HG03460 (cell line): ENCODE data around the gene HMX1.
A peak's percentile ranks its signal among the peaks of the same experiment; 100 is the strongest.

Experiments
- ATAC-seq: cut with Tn5 transposase; IDR thresholded peaks from one replicate; pipeline ENCODE4 v1.9.1; 2021; ENCODE audit not compliant: unreplicated experiment

HMX1 gene

DNA sequence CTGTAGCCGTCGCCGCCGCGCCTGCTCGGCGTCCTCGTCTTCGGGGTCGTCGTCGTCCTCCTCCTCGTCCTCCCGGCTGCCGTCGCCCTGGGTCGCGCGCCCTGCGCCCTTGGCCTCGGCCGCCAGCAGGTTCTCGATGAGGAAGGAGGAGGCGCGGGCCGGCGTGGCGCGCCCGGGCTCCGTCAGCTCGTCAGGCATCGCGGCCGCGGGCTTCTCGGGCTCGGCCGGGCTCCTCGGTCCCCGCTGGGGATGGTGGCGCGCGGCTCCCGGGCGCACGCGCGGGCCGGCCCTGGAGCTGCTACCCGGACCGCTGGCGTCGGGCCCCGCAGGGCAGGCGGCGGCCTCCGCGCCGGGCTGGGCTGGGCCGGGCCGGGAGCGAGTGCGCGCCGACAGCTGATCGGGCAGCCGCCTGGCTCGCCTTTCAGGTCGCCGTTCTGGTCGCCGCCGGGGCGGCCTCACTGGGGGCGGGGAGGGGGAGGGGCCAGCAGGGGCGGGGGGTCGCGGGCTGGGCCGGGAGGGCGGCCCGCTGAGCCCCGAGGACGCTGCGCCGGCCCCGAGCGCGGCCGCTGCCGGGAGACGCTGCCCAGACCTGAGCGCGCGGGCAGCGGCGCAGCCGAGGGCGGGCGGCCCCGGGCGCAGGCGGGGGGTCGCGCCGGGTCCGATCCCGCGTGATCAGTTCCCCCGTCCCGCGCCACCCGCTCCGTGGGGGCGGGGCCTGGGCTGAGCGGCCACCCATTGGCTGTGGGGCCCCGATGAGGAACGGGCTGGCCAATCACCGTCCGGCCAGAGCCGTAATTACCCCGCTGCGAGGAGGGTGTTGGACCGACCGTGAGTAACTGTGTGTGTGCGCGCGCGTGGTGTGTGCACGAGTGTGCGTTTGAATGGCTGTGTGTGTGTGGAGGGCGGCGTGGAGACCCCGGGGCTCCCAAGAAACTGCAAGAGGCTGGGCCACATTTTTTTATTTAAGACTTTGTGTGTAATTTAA is at the start of gene HMX1:
Gene HMX1 (minus strand): TSS at position 423 of the 985 bp plus-strand sequence. CDS start 225 bp downstream, at position 198.
- no peak for ATAC-seq

DNA sequence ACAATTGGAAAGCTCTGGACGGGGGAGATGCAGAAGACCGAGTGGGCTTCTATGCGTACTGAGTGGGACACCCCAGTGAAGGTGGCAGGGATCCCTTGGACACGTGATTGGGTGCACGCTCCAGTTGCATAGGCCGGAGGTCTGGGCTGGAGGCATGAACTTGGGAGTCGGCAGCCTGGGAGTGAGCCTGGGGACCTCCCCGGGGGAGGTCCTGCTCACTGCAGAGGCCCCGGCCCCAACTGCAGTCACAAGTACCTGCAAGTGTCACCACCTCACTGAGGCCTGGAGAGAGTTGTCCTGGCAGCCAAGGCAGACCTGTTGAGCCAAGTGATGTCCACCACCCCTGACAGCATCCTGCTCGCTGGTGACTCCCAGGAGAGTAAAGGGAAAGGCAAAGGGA is 49.3 kb upstream of the HMX1 start:
- no peak for ATAC-seq

DNA sequence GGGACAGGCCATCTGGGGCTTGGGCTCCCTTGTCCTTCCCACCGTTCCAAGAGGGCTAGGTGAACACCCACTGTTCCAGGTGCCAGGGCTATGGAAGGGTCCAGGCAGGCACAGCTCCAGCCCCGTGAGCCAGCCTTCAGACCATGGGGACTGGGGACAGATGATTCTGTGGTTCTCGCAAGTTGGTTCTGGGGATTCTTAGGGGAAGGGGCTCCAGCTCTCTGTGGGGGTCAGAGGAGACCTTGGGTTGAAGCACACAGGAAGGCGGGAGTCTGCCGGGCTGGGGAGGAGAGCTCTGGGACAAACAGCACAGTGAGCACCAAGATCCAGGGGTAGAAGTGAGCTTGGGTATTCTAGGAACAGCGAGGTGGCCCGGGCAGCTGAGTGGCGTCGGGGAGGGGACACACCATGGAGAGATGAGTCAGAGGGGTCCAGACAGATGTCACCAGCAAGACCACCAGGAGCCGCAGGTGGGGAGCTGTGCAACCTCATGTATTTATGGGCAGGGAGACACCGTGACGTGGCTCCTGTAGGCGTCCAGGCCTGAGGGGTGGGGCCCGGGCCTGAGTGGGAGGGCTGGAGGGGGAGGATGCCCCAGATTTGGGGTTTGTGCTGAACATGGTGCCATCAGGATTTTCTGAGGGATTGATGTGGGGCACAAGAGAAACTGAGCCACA is 48.8 kb upstream of the HMX1 start:
- no peak for ATAC-seq

DNA sequence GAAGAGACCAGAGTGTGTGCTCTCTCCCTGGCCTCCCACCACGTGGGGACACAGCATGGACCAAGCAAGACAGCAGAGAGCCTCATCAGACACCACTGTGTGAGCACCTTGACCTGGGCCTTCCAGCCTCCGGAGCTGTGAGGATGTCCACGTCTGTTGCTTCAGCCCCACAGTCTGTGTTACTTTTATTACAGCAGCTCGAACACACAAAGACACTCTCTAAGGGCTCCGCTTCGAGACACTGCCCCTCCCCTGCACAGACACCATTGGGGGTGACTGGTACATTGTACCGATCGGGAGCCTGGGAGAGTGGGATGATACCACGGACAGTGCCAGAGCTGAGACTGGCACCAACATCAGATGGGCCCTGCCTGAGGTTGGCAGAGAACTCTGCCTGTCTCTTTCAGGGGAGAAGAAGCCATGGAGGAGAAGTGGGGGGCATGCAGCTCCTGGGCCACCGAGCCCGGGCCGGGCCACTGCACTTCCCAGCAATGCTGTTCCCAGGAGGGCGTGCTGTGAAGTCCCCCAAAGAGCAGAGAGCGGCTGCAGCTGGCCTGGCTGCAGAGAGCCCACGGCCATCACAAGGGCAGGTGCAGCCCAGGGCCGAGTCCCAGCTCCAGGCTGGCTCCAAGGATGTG is 48.1 kb upstream of the HMX1 start:
- no peak for ATAC-seq

DNA sequence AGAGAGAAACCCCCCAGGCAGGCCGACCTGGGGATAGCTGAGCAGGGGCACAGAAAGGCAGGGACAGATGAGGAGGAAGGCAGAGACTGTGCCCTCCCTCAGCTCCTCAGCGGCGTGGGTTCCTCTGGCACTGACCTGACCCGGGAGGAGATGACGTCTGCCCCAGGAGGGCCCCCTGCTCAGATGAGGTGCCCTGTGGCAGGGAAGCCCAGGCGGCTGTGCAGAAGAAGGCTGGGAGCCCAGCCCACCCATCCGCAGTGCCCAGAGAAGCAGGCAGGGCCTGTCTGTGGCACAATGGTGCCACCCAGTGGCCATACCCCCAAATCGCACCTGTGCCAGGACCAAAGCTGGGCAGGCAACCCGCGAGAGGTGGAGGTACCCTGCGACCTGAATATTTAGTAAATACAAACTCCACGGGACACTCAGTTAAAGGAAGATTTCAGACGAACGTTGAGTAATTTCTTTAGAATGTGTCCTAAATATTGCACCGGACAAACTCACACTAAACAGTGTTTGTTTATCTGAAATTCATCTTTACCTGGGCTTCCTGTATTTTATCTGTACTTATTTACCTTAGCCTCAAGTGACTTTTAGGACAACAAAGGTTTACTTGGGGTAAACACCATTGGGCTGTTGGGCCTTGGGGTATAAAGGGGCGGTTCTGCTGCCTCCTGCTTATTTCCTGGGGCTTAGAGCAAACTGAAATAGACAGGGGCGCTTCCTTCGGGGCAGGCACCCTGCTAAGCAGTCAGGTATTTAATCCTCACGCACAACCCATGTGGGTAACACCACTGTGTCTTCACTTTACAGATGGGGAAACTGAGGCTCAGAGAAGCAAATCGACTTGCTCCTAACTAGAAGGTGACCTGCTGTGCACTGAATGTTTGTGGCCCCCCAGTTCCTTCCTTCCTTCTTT is 46.5 kb upstream of the HMX1 start:
- ATAC-seq: peak; percentile 79

DNA sequence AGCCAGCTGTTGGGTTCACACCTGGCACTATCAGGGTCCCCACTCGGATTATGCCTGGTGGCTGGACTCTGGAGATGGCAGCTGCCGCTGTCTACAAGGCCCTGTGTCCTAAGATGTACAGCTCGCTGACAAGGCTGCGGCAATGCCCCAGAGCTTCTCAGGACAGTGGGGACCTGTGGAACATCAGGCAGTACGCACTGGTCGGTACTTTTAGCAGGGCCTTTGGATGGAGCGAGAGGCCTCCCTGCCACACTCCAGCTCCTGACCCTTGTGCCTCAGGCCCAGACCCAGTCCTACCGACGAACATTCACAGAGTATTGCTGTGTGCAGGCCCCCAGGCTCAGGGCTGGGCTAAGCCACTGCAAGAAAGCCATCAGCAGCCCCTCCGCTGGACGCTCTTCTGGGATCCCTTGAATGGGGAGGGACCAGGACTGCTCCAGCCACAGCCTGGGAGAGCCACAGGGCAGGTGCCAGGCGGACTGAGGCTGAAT is 45.7 kb upstream of the HMX1 start:
- ATAC-seq: no peak

DNA sequence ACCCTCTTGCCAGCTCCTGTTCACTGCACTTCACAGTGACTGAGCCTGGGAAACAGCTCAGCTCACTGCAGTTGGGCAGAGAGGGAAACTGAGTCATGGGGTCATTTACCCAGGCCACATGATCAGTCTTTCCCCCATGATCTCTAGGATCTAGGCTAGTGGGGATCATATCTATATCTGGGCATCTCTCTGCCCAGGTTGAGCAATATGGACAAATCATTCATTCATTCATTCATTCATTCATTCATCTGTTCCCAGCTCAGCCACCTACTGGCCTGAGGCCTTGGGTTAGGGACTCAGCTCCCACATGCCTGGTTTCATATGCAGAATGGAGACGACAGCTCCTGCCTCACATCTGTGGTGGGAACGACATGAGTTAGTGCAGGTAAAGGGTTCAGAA is 45.3 kb upstream of the HMX1 start:
- ATAC-seq: no peak

DNA sequence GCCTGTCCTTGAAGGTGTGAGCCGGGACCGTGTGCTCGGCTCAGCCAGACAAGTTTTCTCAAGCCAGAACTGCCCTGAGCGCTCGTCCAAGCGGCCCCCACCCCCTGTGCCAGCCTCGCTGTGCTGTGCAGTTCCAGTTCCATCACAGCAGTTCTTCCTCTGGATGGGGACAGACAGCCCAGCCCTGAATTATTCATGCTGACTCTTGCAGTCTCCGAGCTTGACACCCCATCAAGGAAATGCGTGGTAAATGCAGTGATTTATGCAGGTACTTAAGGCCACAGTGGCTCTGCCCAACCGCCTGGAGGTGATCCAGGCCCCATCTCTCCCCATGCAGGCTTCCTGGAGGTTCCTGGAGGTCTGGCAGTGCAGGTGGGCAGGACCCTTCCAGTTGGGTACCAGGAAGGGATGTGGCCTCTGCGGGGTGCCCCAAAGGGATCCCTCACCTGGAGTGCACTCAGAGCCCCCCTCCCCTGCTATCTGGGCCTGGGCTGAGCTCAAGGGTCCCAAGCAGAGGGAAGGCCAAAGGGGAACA is 44.8 kb upstream of the HMX1 start:
- no peak for ATAC-seq

DNA sequence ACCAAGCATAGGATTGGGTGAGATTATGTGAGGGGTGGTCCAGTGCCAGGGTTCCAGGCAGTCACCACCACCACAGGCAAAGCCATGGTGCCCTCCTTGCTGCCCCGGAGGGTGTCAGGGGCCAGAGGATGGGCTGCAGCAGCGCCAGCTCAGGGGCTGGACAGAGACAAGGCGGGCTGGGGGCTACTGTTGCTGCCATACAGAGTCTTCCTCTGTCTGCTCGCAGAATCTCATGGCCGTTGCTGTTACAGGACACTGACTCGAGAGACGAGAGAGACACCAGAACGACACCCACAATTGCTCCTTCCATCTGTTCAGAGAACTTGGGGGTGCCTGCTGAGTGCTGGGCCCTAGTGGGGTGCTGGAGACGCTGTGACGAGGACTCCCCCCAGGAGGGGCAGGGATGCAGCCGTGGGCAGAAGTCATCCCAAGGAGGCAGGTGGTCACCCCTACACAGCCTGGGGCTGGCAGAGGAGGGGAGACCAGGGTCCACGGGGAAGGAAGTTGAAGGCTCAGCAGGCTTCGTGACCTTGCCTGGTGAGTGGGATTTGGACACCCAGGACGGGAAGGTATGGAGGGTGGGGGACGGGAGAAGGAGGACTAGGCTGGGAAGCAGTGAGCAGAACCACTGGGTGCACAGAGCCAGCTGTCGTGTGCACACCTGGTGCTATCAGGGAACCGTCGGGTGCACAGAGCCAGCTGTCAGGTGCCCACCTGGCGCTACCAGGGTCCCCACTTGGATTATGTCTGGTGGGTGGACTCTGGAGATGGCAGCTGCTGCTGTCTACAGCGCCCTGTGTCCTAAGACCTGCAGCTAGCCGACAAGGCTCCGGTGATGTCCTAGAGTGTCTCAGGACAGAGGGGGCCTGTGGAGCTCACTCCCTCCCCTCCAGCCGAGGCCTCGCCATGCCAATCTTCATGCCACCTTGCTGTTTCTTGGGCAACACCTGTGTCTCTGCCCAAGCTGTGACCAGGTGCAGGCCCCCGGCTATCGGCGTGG is 43.9 kb upstream of the HMX1 start:
- ATAC-seq: no peak

DNA sequence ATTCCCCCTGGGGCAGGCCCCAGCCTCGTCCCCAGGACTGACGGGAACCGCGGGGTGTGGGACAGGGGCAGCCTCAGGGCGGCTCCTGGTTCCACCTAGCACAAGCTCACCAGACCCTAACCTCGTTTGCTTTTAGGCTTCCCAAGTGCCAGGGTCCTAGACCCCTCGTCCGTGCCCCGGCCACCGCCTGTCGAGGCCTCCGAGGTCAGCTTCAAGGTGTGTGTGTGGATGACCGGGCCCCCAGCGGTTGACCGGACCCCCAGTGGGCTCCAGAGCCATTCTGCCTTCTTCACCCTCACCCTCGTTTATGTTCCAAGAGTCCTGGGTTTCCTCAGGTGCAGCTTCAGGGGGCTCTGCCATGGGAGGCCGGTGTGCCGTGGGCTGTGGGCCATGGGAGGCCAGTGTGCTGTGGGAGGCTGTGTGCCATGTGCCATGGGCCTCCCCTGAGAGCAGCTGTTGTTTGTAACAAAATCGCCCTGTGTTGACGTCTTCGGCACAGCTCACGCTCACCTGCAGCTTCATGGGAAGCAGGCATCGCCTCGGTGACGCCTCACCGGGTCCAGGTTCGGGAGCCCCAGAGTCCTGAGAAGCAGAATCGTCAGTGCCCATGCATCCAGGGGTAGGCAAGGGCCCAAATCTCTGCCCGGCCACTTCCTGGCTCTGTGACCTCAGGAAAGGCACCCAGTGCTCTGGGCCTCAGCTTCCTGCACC is 43.0 kb upstream of the HMX1 start:
- ATAC-seq: no peak

DNA sequence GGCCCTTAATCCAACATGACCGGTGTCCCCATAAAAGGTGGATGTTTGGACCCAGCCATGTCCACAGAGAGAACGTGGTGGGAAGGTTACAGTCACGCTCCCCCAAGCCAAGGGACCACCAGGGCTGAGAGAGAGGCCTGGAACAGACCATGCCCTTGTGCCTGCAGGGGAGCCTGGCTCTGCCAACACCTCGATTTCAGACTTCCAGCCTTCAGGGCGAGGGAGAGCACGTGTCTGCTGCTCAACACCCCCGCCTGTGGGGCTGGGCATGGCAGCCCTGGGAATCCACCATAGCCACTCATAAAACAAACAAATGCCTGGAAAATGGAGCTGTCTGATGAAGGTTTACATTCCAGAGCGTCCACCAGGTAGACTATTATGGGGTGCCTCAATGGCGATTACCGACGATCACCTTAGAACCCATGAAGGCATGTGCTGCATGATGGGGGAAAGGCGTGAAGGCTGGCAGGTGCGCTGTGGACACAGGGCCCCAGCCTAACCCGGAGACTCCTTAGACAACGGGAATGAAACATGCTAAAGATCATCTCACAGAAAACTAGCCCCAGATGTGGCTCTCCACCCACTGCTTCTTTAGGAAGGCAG is 42.3 kb upstream of the HMX1 start:
- no peak for ATAC-seq

DNA sequence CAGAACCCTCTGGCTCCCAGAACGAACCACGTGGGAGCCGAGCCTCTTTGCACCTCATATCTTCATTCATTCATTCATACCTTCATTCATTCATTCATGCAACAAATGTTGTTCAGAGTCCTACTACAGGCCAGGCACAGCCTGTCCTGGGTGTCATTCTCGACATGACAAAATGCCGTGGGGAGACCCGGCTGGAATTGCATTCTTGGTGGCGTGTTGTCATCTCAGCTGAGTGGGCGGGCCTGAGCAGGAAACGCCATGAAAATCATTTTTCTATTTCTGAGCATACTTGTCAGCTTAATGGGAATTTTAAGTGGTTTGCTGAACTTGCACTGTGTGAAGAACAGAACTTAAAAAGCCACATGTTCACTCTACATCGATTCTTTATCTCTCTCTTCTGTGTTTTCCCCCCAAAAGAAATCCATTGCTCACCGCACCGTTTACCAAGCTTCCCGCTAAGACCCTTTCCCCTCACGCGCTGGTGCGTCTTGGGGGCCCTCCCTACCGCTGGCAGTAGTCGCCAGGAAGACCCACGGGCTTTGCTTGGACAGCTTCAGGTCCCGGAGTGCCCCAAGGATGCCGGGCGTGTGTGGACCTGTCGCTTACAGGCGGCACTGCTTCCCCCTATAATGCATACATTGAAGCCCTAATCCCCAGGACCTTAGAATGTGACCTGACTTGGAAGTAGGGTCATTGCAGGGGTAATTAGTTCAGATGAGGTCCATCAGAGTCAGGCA is 41.6 kb upstream of the HMX1 start:
- ATAC-seq: no peak

DNA sequence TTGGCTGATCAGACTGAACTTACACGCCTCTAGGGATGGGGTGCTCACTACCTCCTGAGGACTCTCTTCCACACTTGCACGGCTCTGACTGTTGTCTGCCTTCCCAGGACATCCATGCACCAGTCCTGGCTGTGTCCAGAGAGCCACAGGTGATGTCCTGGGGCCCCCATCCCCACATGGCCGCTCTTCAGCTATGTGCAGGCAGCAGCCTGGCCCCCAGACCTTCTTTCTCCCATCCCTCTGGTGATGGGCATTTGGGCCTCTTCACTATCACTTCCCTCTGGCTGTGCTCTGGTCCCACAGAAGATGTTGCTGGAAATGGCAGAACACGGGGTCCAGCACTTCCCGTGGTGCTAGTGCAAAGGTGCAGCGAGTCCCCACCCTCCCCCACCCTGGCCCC is 40.9 kb upstream of the HMX1 start:
- no peak for ATAC-seq

DNA sequence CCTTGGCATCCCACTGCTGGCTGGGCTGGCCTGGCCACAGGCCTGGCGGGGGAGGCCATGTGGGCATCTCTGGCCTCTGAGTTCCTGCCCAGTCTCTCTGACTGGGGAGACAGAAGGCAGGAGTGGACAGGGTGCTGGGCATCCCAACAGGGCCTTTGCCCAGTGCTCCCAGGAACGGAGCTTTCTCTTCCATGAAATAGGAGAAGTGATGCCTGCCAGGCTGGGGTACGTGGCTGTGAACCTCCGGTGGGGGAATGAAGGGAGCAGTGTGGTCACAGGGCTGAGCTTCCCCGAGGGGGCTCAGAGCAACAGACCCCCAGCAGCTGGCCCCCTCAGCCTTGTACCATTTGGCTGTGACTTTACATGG is 40.4 kb upstream of the HMX1 start:
- ATAC-seq: no peak

DNA sequence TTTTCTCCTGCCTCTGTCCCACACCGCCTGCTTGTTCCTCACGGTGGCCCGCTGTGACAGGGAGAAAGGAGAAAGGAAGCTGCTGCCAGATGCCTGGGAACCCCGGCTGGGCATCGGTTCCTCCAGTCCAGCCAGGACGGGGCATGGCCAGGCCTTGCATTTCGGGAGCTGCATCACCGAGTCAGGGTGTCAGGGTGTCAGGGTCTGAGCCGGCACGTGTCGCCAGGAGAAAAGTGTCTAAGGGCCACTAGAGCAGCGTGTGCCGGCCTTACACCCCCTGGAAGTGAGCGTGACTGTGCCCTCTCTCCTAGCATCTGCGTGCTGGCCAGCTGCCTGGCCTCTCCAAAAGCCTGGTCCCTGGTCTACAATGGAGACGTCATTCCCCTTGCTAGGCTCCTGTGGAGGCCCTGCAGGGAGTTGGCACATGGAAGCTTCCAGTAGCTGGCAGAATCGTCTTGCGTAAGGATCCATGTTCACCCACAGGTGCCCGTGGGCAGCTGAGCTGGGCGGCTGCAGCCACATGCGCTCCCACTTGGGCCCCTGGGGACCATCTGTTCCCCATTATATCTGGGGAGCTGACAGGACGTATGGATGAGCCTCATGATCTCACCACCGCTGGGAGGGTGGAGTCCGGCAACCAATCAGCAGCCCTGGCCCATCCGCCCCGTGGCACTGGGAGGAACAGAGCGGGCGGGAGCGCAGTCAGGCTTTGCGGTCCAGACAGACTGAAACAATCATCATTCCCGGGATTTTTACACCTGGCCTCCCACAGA is 39.9 kb upstream of the HMX1 start:
- ATAC-seq: no peak

DNA sequence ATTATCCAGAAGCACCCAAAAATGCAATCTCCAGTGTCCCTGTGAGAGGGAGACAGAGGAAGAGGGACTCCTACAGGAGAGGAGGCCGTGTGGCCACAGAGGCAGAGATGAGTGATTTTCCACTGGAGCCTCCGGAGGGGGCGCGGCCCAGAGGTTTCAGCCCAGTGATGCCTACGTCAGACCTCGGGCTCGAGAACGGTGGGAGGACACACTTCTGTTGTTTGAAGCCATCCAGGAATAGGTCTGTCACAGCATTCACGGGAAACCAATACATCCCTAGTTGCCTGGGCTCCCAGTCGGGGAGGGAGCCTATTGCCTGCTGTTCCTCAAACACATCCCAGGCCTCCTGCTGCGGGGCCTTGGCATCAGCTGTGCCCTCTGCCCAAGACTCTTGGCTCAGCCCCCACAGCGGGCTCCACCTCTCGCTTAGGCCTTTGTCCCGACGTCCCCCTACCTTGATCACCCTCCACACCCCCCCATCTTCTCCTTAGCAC is 39.2 kb upstream of the HMX1 start:
- ATAC-seq: no peak
